GM03348 (cell line): ENCODE results near the gene GNL2.

ENCODE experiments used
- DNase-seq: peaks from one replicate; pipeline ENCODE4 v3.0.0; 2012; ENCODE audit warnings: low spot score

Gene GNL2

DNA sequence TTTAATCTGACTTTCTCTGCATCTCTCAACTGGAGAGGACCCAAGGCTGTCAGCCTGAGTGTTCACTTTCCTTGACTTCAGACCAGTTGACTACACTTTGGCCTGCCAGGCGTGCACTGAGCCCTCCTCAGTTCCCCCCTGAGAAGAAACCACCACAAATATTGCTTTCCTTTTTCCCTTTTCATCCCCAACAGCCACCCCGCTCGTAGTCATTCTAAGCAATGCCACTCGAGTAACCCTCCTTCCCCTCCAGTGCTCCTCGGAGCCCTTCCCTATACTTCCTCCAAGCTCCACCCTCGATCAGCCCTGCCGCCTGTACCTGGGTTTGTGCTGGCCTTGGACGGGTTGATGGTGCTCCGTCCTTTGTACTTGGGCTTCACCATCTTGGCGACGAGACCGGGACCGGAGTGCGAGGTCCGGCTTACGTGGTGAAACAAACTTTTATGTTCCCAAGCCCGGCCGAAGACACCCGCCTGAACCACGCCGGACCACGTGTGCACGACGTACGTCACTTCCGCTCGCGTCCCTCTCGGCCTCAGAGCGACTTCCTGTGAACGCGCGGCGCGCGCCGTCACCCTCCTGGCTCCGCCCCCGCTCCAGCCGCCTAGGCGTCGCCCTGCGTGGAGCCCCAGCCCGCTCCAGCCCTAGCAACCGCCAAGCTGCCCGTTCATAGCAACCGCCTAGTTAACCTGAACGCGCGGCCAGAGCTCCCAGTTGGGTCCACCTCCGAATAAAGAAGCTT lies at the start of gene GNL2:
Gene GNL2, minus strand, starts transcription at position 498 of the 742 bp plus-strand sequence. Its CDS starts 115 bp downstream, at position 383.
- peak; percentile 99 for DNase-seq

DNA sequence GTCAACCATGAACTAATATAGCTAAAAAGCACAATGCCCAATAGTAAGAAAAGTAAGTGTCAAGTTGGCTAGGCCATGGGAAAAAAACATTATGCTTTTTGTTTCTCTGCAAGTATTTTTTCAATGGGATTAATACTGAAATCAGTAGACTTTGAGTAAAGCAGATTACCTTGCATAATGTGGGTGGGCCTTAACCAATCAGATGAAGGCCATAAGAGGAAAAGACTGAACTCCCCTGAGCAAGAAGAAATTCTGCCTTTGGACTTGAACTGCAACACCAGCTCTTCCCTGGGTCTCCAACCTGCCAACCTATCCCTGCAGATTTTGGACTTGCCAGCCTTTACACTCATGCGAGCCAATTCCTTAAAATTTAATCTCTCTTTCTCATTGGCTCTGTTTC lies 45.3 kb upstream of the GNL2 start:
- no peak for DNase-seq

DNA sequence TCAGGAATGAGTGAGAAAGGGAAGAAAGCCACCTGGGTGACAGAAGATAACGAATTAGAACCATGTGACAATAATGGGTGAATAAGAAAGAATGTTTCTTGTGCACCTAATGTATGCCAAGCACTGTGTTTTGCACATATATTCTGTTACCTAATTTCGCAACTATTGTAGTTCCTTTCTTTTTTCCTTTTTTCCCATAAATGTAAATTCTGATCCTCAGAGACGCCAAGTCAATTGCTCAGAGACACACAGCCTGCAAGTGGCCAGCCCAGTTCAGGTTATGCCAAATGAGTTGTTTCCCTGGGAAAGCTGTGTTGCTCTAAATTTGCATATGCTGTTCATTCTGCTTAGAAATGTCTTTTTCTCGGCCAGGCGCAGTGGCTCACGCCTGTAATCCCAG lies 40.7 kb upstream of the GNL2 start:
- no peak for DNase-seq

DNA sequence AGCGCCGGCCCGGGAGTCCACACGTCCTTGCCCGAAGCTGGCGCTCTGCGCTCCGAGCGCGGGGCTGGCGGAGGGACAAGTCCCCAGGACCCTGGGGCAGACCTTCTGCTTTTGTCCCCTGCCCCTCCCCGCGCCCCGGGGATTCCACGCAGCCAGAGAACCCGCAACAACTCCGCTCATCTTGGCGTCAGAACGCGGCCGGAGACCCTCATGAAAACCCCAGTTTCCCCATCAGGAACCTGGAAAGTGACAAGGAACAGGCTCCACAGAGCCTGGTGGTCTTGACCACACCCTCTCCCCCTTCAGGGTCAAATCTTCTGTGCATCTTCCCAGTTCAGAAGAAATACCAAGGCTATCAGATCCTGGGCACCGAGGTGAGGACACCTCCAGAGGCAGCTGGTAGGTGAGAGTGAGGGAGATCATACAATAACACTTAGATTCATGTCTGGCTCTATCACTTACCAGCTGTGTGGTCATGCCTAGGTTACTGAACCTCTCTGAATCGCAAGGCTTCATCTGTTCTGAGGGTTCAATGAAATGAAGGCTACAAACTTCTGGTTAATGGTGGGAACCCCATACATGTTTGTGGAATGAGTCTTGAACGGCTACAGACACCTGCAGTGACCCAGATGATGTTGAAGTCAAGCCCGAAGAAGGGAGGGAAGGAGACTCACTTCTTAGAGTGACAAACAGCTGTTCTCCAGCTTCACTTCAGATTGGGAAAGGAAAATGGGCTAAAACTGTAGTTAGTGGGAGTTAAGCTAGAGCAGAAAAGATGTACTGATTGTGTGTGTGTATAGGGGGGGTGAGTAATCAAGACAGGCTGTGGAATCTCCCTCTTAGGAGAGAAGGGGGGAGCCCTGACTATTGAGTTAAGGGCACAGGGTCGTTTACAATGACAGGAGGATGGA lies 39.5 kb upstream of the GNL2 start:
- DNase-seq: no peak

DNA sequence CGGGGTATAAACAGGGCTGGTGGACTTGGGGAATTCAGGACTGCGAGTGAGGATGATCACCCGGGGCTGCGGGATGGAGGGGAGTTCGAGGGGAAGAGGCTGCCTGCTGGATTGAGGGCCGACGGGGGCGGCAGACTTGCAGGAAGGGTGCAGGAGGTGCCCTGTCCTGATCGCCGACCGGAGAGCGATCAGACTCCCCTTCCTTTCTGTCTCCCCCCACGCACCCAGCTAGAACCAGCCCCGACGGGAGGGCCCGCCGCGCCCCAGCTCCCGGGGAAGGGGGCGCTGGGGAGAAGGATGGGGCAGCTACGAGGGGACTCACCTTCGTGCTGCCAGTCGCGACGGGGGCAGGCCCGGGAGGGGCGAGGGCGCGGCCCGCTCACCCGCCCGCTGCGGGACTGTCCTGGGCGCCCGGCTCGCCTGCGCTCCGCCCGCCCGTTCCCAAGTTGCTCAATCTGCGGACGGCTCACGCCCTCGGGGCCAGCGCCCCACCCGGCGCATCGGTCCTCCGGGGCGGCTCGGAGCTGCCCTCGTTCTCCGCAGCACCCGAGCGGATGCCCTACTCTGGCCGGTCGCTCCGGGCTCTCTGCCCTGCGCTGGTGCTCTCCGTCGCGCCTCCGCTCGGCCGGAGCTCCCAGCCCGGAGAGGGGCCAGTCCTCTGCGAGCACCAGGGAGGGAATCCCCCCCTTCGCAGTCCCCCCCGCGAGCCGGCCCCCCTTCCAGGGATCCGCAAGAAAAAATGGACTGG lies 38.7 kb upstream of the GNL2 start, which contains the start of gene RSPO1:
Gene RSPO1, minus strand, starts transcription at position 649 of the 748 bp plus-strand sequence. CDS start 5,231 bp downstream, outside the sequence.
- DNase-seq: peak; percentile 83

GRCh38 chr1:37633938-37634243 lies 38.2 kb upstream of the GNL2 start:
- DNase-seq: no peak

GRCh38 chr1:37633040-37633937 lies 37.6 kb upstream of the GNL2 start:
- DNase-seq: no peak

GRCh38 chr1:37631036-37631435 lies 35.3 kb upstream of the GNL2 start:
- no peak for DNase-seq

DNA sequence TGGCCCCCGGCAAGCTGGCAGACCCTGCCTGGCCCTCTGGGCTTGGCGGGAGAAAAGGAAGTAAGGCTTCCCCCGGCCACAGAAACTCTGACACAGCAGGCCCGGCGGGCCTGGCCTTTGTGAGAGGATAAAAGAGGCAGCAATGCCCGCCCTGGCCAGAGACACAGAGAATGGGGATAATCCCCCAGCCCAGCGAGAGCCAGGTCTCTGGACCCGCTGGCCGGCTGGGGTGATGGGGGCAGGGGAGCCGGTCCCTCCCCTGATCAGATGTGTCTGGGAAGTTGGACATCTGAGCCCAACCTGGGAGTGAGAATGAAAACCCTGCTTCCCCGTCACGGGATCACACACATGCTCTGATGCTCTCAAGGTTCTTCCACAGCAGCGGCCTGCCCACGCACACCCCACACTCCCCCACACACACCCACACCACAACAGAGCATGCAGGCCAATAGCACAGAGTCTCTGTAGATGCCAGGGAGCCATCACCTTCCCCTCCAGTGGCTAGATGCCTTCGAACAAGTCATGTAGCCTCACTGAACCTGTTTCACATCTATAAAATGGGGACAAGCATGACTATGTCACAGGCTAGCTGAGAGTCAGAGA lies 34.8 kb upstream of the GNL2 start:
- DNase-seq: no peak

GRCh38 chr1:37629726-37630425 lies 34.1 kb upstream of the GNL2 start:
- DNase-seq: no peak

- no peak for DNase-seq
These were observed 33.3 kb upstream of the GNL2 start for GRCh38 chr1:37629008-37629407.

GRCh38 chr1:37628026-37628556 lies 32.4 kb upstream of the GNL2 start:
- DNase-seq: no peak

DNA sequence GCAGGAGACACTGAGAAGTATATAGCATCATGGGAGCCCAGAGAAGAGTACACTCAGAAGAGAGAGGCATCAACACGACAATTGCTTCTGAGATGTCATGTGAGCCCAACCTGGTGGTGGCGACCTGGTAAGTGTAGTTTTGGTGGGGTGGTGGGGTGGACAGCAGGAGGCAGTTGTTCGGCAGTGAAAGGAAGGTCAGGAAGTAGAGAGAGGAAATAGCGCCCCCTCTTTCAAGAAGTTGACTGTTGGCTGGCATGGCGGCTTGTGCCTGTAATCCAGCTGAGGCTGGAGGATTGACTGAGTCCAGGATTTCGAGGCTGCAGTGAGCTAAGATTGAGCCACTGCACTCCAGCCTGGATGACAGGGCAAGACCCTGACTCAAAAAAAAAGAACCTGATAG lies 26.4 kb upstream of the GNL2 start:
- no peak for DNase-seq

GRCh38 chr1:37621326-37621870 lies 25.7 kb upstream of the GNL2 start:
- peak; percentile 76 for DNase-seq

DNA sequence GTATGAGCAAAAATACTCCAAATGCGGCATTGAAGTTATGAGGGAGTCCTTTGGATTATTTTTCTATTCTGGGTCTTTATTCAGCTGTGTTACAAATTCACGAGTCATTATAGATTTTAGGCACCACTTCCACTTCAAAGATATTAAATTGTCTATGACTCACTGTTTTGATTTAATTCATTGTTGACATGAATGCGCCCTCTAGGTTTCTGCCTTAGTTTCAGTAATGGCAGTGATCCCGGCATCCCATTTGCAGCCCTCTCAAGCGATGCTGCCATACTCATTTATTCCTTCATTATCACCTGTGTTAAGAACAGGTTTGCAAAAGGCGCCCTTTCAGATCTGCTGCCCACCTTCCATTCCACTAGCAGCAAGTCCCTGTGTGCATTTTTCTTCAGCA lies 25.0 kb upstream of the GNL2 start:
- DNase-seq: no peak

DNA sequence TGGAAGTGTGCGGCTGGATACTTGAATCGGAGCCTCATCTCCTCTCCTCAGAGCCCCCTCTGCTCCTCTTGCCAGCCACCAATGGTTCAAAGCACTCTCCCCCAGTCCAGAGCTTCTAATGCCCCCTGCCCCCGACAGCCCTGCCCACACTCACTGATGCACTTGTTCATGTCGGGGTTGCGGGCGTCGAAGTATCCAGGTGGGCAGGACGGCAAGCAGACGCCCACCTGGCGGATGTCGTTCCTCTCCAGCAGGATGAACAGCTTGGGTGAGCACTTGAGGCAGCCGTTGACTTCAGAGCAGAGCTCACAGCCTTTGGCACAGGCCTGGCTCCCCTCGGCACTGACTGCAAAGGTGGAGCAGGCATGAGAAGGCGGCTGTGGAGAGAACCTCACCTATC lies 20.6 kb upstream of the GNL2 start:
- no peak for DNase-seq

DNA sequence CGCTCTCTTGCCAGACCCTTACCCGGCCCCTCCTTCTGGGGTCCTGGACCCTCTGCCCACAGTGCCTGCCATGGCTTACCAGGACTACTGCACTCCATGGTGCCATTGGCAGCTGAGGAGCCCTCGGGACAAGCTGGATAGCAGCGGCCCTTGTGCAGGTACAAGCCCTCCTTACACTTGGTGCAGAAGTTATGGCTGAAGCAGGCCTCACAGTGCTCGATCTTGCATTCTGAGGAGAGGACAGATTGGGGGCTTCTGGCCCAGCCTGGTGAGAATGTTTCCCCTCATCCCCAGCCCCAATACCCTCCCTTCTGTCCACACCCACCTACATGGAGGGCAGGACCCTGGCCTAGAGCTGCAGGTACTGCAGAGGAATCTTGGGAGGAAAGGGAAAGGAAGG lies 18.4 kb upstream of the GNL2 start:
- no peak for DNase-seq

DNA sequence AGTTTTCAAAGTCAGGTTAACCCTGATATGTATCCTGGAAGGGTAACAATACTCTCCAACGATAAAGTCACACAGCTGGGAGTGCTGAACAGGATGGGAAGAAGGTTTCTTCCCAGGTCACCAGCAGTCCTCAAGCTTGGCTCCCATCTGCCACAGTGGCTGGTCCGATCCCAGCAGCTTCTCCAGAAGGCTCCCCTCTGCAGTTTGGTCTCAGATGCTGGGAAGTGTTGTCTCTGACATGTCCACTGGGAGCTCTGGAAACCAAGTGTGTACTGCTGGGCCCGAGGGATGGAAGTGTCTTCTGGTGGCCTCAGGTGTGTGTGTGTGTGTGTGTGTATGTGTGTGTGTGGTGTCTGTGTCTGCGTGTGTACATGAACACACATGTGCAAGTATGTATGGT lies 16.4 kb upstream of the GNL2 start:
- DNase-seq: no peak

GRCh38 chr1:37609994-37610393 lies 14.3 kb upstream of the GNL2 start:
- DNase-seq: no peak

DNA sequence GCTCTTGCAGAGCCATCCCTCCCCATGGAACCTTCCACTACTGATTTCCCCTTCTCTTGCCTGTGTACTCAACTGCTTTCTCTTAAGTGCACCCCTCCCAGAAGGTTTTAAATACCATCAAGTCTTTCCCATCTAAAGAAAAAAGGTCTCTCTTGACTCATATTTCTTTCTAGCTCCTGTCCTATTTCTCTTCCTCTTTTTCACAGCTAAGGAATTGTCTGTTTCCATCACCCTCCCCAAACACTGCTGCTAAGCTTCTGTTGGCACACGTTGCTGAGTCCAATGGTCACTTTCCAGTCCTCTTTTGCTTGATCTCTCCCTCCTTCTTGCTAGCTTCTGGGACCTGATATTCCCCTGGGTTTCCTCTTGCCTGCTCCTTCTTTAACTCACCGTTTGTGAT lies 13.3 kb upstream of the GNL2 start:
- no peak for DNase-seq
